Osteoblast (primary cell): ENCODE data around the gene SLC16A10. TPM values are rescaled to one million over a fixed set of nuclear protein-coding genes. Genes with fewer than 3 reads are reported as not detected.
"Not testable (repeated sequence)": the region's sequence is repeated elsewhere in the genome, so short reads cannot be mapped to it uniquely, and the experiment has no call there.

Experiments
- DNase-seq: peaks from one replicate; pipeline ENCODE4 v3.0.0; 2011; ENCODE audit warnings: low spot score, mixed read lengths; ENCODE audit not compliant: insufficient read length; ENCODE audit errors: missing footprints
- H2AFZ ChIP-seq: 2 replicates; pipeline ENCODE4 v1.6.0; 2011; ENCODE audit warnings: mild to moderate bottlenecking, low read length
- H3K27ac ChIP-seq: 2 replicates; pipeline ENCODE4 v1.5.1; 2011; ENCODE audit warnings: mild to moderate bottlenecking, low read depth, low read length, moderate library complexity
- H3K27me3 ChIP-seq: 2 replicates; pipeline ENCODE4 v1.6.0; 2012; ENCODE audit warnings: mild to moderate bottlenecking, control low read depth, inconsistent platforms, low read length, moderate library complexity; ENCODE audit not compliant: insufficient read depth
- H3K36me3 ChIP-seq: 2 replicates; pipeline ENCODE4 v1.5.1; 2011; ENCODE audit warnings: mild to moderate bottlenecking, low read length, control low read depth, moderate library complexity; ENCODE audit not compliant: insufficient read depth
- H3K4me1 ChIP-seq: 2 replicates; pipeline ENCODE4 v1.5.1; 2011; ENCODE audit warnings: mild to moderate bottlenecking, low read length, control low read depth, moderate library complexity; ENCODE audit not compliant: insufficient read depth
- H3K4me2 ChIP-seq: 2 replicates; pipeline ENCODE4 v1.6.0; 2011; ENCODE audit warnings: mild to moderate bottlenecking, low read length; ENCODE audit not compliant: insufficient read depth
- H3K4me3 ChIP-seq: fragments of 200-600 bp; sonication (generic); 3 replicates; pipeline ENCODE4 v1.5.1; 2012; ENCODE audit warnings: mild to moderate bottlenecking, low read length, inconsistent platforms; ENCODE audit not compliant: insufficient read depth
- H3K79me2 ChIP-seq: 2 replicates; pipeline ENCODE4 v1.6.0; 2012; ENCODE audit warnings: mild to moderate bottlenecking, low read length, control low read depth, inconsistent platforms; ENCODE audit not compliant: insufficient read depth
- H3K9me3 ChIP-seq: 2 replicates; pipeline ENCODE4 v1.5.1; 2011; ENCODE audit warnings: low read depth, low read length, control low read depth
- H4K20me1 ChIP-seq: 2 replicates; pipeline ENCODE4 v1.6.0; 2012; ENCODE audit warnings: mild to moderate bottlenecking, low read length, control low read depth; ENCODE audit not compliant: insufficient read depth
- CTCF ChIP-seq: IDR thresholded peaks from 2 replicates; pipeline ENCODE4 v1.5.1; 2011; ENCODE audit warnings: mild to moderate bottlenecking, low read depth, low read length, moderate library complexity; ENCODE audit errors: extremely low read depth
- total RNA-seq: library from RNA; depleted of rRNA; stranded (reverse); fragments of >200 nt; gene quantifications from 2 replicates; pipeline ENCODE4 v1.2.3, GENCODE V29; 2012

Gene SLC16A10
- total RNA-seq, 1 donor: under 0.01 TPM

DNA sequence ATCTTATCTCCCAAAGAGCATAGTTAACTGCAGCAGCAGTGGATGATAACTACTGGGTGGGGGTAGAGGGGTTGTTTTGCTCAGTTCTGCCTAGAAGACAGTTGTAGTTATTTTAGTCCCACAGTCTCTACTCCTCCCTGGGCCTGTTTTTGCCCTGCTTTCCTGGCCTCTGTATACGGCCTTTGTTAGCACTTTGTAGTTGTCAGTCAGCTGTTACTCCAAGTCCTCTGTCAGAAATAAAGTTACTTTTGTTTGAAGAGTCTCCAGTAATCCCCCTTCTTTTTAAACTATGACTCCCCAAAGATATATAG lies 113.9 kb downstream of the SLC16A10 start:
- H3K4me3 ChIP-seq: no peak overlapping the region
- H4K20me1 ChIP-seq: no peaks in the 10 kb centered on the region
- peaks cover 3% of the 10 kb centered on the region for H3K27me3 ChIP-seq
- no peak overlapping the region for H3K4me2 ChIP-seq
- no peak for TF ChIP-seq CTCF
- no peaks in the 10 kb centered on the region for H3K79me2 ChIP-seq
- no peaks in the 10 kb centered on the region for H3K36me3 ChIP-seq
- no peaks in the 10 kb centered on the region for H3K9me3 ChIP-seq
- no peaks in the 10 kb centered on the region for H3K4me1 ChIP-seq
- H2AFZ ChIP-seq: no peak overlapping the region
- DNase-seq: no peak
- H3K27ac ChIP-seq: no peak overlapping the region

DNA sequence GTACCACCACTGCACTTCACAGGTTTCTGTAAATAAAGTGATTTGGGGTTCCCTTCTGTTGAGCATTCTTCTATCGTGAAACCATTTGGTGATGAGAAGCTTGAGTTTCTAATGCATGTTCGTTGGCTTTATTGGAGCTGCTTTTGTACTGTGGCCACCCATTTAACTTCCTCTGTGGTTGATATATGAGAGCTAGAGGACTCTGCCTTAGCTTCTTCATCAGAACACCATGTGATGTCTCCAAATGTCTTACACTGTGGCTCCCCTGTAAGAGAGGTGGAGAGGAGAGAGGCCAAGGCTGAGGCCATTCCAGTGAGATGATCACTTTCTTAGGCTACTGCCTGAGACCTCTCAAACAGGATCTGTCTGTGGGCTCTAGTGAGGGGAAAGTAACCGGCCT lies 114.5 kb downstream of the SLC16A10 start:
- no peak for TF ChIP-seq CTCF

DNA sequence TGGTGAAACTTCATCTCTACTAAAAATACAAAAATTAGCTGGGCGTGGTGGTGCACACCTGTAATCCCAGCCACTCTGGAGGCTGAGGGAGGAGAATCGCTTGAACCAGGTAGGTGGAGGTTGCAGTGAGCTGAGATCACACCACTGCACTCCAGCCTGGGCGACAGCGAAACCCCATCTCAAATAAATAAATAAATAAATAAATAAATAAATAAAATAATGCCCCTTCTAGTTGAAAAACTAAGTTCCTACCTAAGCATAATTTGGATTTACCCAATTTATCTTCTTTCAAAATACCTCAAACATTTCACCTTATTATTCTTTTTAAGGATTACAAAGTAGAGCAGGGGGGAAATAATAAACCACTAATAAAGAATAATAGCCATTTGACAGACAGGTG lies 116.2 kb downstream of the SLC16A10 start:
- H3K4me1 ChIP-seq, H3K4me2 ChIP-seq, H4K20me1 ChIP-seq, H3K36me3 ChIP-seq, H3K27me3 ChIP-seq, H3K4me3 ChIP-seq, H2AFZ ChIP-seq, H3K9me3 ChIP-seq, H3K27ac ChIP-seq, DNase-seq, H3K79me2 ChIP-seq: not testable (repeated sequence)

More for the DNA sequence above, 114.5 kb downstream of the SLC16A10 start:
- no peak overlapping the region for H3K27ac ChIP-seq
- peaks cover 3% of the 10 kb centered on the region for H3K27me3 ChIP-seq
- no peaks in the 10 kb centered on the region for H3K79me2 ChIP-seq
- no peak for DNase-seq
- H3K4me2 ChIP-seq: no peak overlapping the region
- no peak overlapping the region for H2AFZ ChIP-seq
- H3K36me3 ChIP-seq: no peaks in the 10 kb centered on the region
- H3K9me3 ChIP-seq: no peaks in the 10 kb centered on the region
- H4K20me1 ChIP-seq: no peaks in the 10 kb centered on the region
- no peaks in the 10 kb centered on the region for H3K4me1 ChIP-seq
- no peak overlapping the region for H3K4me3 ChIP-seq

GRCh38 chr6:111204305-111204704 lies 117.0 kb downstream of the SLC16A10 start:
- Histone ChIP-seq H2AFZ (no peak overlapping the region), H3K27ac (no peak overlapping the region), H4K20me1 (no peaks in the 10 kb centered on the region), H3K27me3 (no peaks in the 10 kb centered on the region), H3K9me3 (no peaks in the 10 kb centered on the region), H3K4me1 (no peaks in the 10 kb centered on the region), H3K36me3 (no peaks in the 10 kb centered on the region), H3K79me2 (no peaks in the 10 kb centered on the region), H3K4me3 (no peak overlapping the region), H3K4me2 (no peak overlapping the region)
- TF ChIP-seq CTCF: no peak
- no peak for DNase-seq

DNA sequence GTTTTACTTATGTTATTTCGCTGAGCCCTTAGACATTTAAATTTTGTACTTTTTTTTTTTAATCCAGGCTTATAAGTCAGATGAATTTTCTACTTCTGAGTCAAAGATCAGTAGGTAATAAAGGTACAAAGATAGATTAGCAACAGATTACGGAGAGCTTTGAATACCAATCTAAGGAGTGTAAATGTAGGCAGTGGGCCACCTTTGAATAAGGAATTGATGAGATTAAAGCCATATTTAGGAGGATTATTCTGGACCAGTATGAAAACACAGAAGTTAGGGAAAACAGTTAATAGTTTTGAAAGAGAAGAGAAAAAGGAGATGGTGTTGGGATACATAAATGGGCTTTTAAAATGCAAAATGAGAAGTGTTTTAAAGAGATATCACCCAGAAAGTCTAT lies 117.6 kb downstream of the SLC16A10 start:
- H3K79me2 ChIP-seq: no peaks in the 10 kb centered on the region
- no peaks in the 10 kb centered on the region for H3K27me3 ChIP-seq
- no peak overlapping the region for H3K4me3 ChIP-seq
- no peak overlapping the region for H3K27ac ChIP-seq
- no peak overlapping the region for H2AFZ ChIP-seq
- TF ChIP-seq CTCF: no peak
- H3K4me1 ChIP-seq: no peaks in the 10 kb centered on the region
- no peaks in the 10 kb centered on the region for H4K20me1 ChIP-seq
- H3K4me2 ChIP-seq: no peak overlapping the region
- no peaks in the 10 kb centered on the region for H3K9me3 ChIP-seq
- H3K36me3 ChIP-seq: no peaks in the 10 kb centered on the region
- no peak for DNase-seq
